ENCODE measurements around the gene LRRC8D. TPM values are rescaled to one million over a fixed set of nuclear protein-coding genes. Genes with fewer than 3 reads are reported as not detected.
A peak's percentile ranks its signal among the peaks of the same experiment; 100 is the strongest.

LRRC8D gene
- total RNA-seq, 5 donors from 2014 or later (not counting 1 experiment from before 2014, with no cell fraction given), result 23.8 to 43.4 (median 33.0) TPM

GRCh38 chr1:89780721-89781120 lies 40.1 kb upstream of the LRRC8D start:
- POLR2A ChIA-PET, result interaction anchor here (0.6 to 0.7 kb wide), 4 partner anchors 16 to 1004 kb away, joined by 3 read pairs; partner anchors contain the start of gene GTF2B (in 1 of the 2)
- no CpG with 5 or more reads among the region's 2 CpGs for WGBS (ENCODE audit: insufficient coverage)
- no peaks in the 10 kb centered on the region for H3K27me3 Mint-ChIP-seq
- Histone ChIP-seq H3K4me1 (ENCODE audit: control insufficient read depth in 1 of 2, extremely low read depth in 1 of 2, insufficient read depth in 2 of 2, low read length in 2 of 2) (peaks cover 12 to 19% of the 10 kb centered on the region in 2 experiments), H3K9me3 (no peaks in the 10 kb centered on the region), H3K36me3 (ENCODE audit: control insufficient read depth in 2 of 2, extremely low read depth in 1 of 2, insufficient read depth in 1 of 2, low read length in 1 of 2) (no peaks in the 10 kb centered on the region), H3K27ac (ENCODE audit: low read length) (no peak overlapping the region), H3K27me3 (replicated peaks in 1 of 2; ENCODE audit: control insufficient read depth in 2 of 2, extremely low read depth in 1 of 2, insufficient read depth in 2 of 2, low read length in 1 of 2) (no peaks in the 10 kb centered on the region), H3K4me3 (ENCODE audit: control insufficient read depth in 1 of 2, extremely low read depth in 1 of 2, low read length in 1 of 2) (no peak overlapping the region)
- peaks cover 28 to 31% (median 29%) of the 10 kb centered on the region in 3 donors for H3K4me1 Mint-ChIP-seq
- H3K4me3 Mint-ChIP-seq, result peak overlapping the region in 1 of 3 donors; percentile 2
- ATAC-seq (replicated peaks in 1 of 4), result peak; percentile 62 to 71 (median 66)
- peak overlapping the region in 1 of 2 donors; percentile 36 for H3K27ac Mint-ChIP-seq
- no peaks in the 10 kb centered on the region for H3K36me3 Mint-ChIP-seq
- H3K9me3 Mint-ChIP-seq, result no peaks in the 10 kb centered on the region
- DNase-seq, result peak in 1 of 35 experiments; percentile 62
- CTCF ChIA-PET, result interaction anchor here (0.6 to 1.7 kb wide), 12 partner anchors 8 to 1096 kb away, joined by 3 to 5 read pairs (median 4); no protein-coding TSS in a partner anchor

DNA sequence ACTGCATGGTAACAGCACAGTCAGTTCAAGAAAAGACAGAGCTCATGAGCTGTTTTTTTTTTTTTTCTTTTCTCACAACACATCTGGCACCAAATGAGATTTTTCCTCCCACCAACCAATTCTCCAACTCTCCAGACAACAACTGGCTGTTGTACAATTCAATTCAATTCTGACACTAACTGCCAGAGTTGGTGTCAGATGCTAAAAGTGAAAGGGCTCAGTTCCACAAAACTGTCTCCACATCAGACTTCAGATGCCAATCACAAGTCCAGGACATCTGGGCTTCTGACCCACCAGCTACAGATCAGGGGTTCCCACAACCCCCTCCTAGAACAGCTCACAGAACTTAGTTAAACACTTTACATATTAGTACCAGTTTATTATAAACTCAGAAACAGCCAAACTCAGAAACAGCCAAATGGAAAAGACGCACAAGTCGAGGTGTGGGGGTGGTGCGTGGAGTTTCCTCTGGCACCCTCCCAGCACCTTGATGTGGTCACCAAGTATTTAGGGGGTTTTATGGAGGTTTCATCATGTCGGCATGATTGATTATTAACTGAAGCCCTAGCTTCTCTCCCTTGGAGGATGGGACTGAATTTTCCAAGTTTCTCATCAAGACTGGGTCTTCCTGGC lies 39.2 kb upstream of the LRRC8D start:
- Histone ChIP-seq H3K27ac (ENCODE audit: low read length) (no peak overlapping the region), H3K4me3 (ENCODE audit: control insufficient read depth in 1 of 2, extremely low read depth in 1 of 2, low read length in 1 of 2) (no peak overlapping the region), H3K36me3 (ENCODE audit: control insufficient read depth in 2 of 2, extremely low read depth in 1 of 2, insufficient read depth in 1 of 2, low read length in 1 of 2) (no peaks in the 10 kb centered on the region), H3K9me3 (no peaks in the 10 kb centered on the region), H3K27me3 (replicated peaks in 1 of 2; ENCODE audit: control insufficient read depth in 2 of 2, extremely low read depth in 1 of 2, insufficient read depth in 2 of 2, low read length in 1 of 2) (no peaks in the 10 kb centered on the region), H3K4me1 (ENCODE audit: control insufficient read depth in 1 of 2, extremely low read depth in 1 of 2, insufficient read depth in 2 of 2, low read length in 2 of 2) (peaks cover 12 to 16% of the 10 kb centered on the region in 2 experiments)
- WGBS (ENCODE audit: insufficient coverage), result no CpG with 5 or more reads among the region's 4 CpGs
- Mint-ChIP-seq H3K9me3 (no peaks in the 10 kb centered on the region), H3K27ac (peak overlapping the region; percentile 7 to 9), H3K36me3 (no peaks in the 10 kb centered on the region), H3K4me3 (peak overlapping the region; percentile 21 to 57 (median 28)), H3K27me3 (no peaks in the 10 kb centered on the region), H3K4me1 (peaks cover 23% of the 10 kb centered on the region in 3 donors)
- ChIA-PET CTCF (interaction anchor here (0.6 to 1.7 kb wide), 11 partner anchors 12 to 298 kb away, joined by 3 to 9 read pairs (median 4); no protein-coding TSS in a partner anchor), POLR2A (interaction anchor here (0.6 to 1.1 kb wide), 2 partner anchors 206 to 1005 kb away, joined by 3 to 4 read pairs; no protein-coding TSS in a partner anchor)
- ATAC-seq (replicated peaks in 1 of 4) (peak; percentile 44 to 90 (median 54)), DNase-seq (peak in 33 of 35 experiments; percentile 32 to 84 (median 70))

DNA sequence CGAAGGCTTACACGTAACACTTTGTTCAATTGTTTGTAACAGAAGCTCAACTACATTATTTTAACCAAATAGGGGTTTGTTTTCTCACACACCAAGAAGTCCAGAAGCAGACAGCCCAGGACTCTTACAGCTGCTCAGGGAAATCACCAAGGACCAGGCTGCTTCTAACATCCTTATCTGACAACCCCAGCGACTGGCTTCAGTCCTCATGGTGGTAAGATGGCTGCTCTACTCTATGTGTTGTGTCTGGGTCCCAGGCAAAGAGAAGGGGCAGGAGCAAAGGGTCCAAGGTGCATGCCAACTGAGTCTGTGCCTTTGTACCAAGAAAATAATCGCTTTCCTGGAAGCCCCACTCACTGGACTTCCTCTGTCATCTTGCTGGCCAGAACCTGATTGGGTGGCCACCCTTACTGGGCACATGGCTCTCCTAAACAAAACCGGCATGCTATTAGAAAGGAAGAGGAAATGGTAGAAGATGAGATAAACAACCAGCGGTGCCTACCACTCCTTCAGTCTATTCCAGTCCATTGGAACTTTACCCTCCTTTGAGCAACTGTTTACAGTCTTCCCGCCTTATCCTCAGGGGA lies 34.1 kb upstream of the LRRC8D start:
- ATAC-seq (replicated peaks in 1 of 4) (no peak), DNase-seq (no peak)
- ChIA-PET POLR2A (no interaction called here), CTCF (interaction anchor here (0.8 to 1.1 kb wide), 4 partner anchors 13 to 207 kb away, joined by 3 read pairs; no protein-coding TSS in a partner anchor)
- no peaks in the 10 kb centered on the region for H3K9me3 Mint-ChIP-seq
- peaks cover 9 to 11% (median 10%) of the 10 kb centered on the region in 3 donors for H3K4me1 Mint-ChIP-seq
- H3K27me3 Mint-ChIP-seq, result no peaks in the 10 kb centered on the region
- peaks cover 6 to 8% of the 10 kb centered on the region in 2 experiments for H3K4me1 ChIP-seq (ENCODE audit: control insufficient read depth in 1 of 2, extremely low read depth in 1 of 2, insufficient read depth in 2 of 2, low read length in 2 of 2)
- no peaks in the 10 kb centered on the region for H3K27me3 ChIP-seq (replicated peaks in 1 of 2; ENCODE audit: control insufficient read depth in 2 of 2, extremely low read depth in 1 of 2, insufficient read depth in 2 of 2, low read length in 1 of 2)
- no peak overlapping the region for H3K27ac ChIP-seq (ENCODE audit: low read length)
- no peaks in the 10 kb centered on the region for H3K36me3 ChIP-seq (ENCODE audit: control insufficient read depth in 2 of 2, extremely low read depth in 1 of 2, insufficient read depth in 1 of 2, low read length in 1 of 2)
- H3K4me3 ChIP-seq (ENCODE audit: control insufficient read depth in 1 of 2, extremely low read depth in 1 of 2, low read length in 1 of 2), result no peak overlapping the region
- H3K27ac Mint-ChIP-seq, result no peak overlapping the region
- H3K9me3 ChIP-seq, result no peaks in the 10 kb centered on the region
- 56% methylated on average over 3 of the region's 7 CpGs for WGBS (ENCODE audit: insufficient coverage)
- H3K4me3 Mint-ChIP-seq, result no peak overlapping the region
- no peaks in the 10 kb centered on the region for H3K36me3 Mint-ChIP-seq

DNA sequence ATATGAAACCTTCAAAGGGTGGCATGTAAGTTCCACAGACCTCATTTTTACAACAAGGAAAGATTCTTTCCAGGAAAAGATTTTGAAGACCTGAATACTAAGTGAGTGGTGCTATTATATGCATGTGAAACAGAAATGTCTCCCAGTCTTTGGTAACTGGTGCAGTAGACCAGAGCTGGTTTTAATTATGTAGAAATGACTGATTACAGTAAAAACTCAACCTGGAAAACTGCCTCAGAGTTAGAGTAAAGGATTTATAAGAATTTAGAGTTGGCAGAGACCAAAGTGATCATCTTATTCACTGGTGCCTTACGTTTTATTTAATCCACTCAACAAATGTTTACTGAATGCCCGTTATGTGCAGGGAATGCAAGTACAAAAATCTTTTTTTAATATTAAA lies 30.2 kb upstream of the LRRC8D start:
- Histone ChIP-seq H3K27me3 (replicated peaks in 1 of 2; ENCODE audit: control insufficient read depth in 2 of 2, extremely low read depth in 1 of 2, insufficient read depth in 2 of 2, low read length in 1 of 2) (peaks cover 0 to 3% of the 10 kb centered on the region in 2 experiments), H3K36me3 (ENCODE audit: control insufficient read depth in 2 of 2, extremely low read depth in 1 of 2, insufficient read depth in 1 of 2, low read length in 1 of 2) (no peaks in the 10 kb centered on the region), H3K4me1 (ENCODE audit: control insufficient read depth in 1 of 2, extremely low read depth in 1 of 2, insufficient read depth in 2 of 2, low read length in 2 of 2) (no peaks in the 10 kb centered on the region), H3K27ac (ENCODE audit: low read length) (no peak overlapping the region), H3K9me3 (no peaks in the 10 kb centered on the region), H3K4me3 (ENCODE audit: control insufficient read depth in 1 of 2, extremely low read depth in 1 of 2, low read length in 1 of 2) (no peak overlapping the region)
- no peak for DNase-seq
- ChIA-PET CTCF (no interaction called here), POLR2A (no interaction called here)
- H3K4me1 Mint-ChIP-seq, result no peaks in the 10 kb centered on the region
- H3K27me3 Mint-ChIP-seq, result no peaks in the 10 kb centered on the region
- no peaks in the 10 kb centered on the region for H3K9me3 Mint-ChIP-seq
- H3K36me3 Mint-ChIP-seq, result no peaks in the 10 kb centered on the region
- ATAC-seq (replicated peaks in 1 of 4), result no peak
- no peak overlapping the region for H3K27ac Mint-ChIP-seq
- WGBS (ENCODE audit: insufficient coverage), result no CpG with 5 or more reads among the region's 2 CpGs
- no peak overlapping the region for H3K4me3 Mint-ChIP-seq

- no peak overlapping the region for H3K27ac ChIP-seq (ENCODE audit: low read length)
- H3K9me3 ChIP-seq, result no peaks in the 10 kb centered on the region
- no peaks in the 10 kb centered on the region for H3K36me3 ChIP-seq (ENCODE audit: control insufficient read depth in 2 of 2, extremely low read depth in 1 of 2, insufficient read depth in 1 of 2, low read length in 1 of 2)
- no peaks in the 10 kb centered on the region for H3K4me1 ChIP-seq (ENCODE audit: control insufficient read depth in 1 of 2, extremely low read depth in 1 of 2, insufficient read depth in 2 of 2, low read length in 2 of 2)
- WGBS (ENCODE audit: insufficient coverage), result no CpG with 5 or more reads among the region's 3 CpGs
- H3K27me3 Mint-ChIP-seq, result no peaks in the 10 kb centered on the region
- no peak for ATAC-seq (replicated peaks in 1 of 4)
- H3K27me3 ChIP-seq (replicated peaks in 1 of 2; ENCODE audit: control insufficient read depth in 2 of 2, extremely low read depth in 1 of 2, insufficient read depth in 2 of 2, low read length in 1 of 2), result peaks cover 0 to 3% of the 10 kb centered on the region in 2 experiments
- H3K4me1 Mint-ChIP-seq, result no peaks in the 10 kb centered on the region
- ChIA-PET CTCF (no interaction called here), POLR2A (no interaction called here)
- no peaks in the 10 kb centered on the region for H3K9me3 Mint-ChIP-seq
- no peak overlapping the region for H3K4me3 ChIP-seq (ENCODE audit: control insufficient read depth in 1 of 2, extremely low read depth in 1 of 2, low read length in 1 of 2)
- H3K4me3 Mint-ChIP-seq, result no peak overlapping the region
- no peak for DNase-seq
- no peak overlapping the region for H3K27ac Mint-ChIP-seq
- no peaks in the 10 kb centered on the region for H3K36me3 Mint-ChIP-seq
Observed at GRCh38 chr1:89791064-89791726, 29.6 kb upstream of the LRRC8D start.

DNA sequence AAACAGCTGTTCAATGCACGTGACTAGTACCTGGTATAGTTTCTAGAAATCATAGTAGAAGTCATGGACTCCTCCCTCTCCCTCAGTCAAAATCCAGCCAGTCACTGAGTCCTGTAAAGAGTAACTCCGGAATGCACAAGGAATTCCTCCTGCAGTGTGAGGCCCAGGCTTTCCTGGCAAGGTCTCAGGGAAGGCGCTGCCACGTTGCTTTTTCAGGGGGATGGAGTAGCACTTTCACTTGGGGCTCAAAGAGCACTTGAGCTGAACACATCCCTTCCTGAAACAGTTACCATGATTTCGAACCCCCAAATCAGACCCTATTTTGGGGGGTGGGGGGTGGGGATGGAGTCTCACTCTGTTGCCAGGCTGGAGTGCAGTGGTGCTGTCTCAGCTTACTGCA lies 26.4 kb upstream of the LRRC8D start:
- no peaks in the 10 kb centered on the region for H3K4me1 Mint-ChIP-seq
- no peak overlapping the region for H3K4me3 Mint-ChIP-seq
- H3K4me1 ChIP-seq (ENCODE audit: control insufficient read depth in 1 of 2, extremely low read depth in 1 of 2, insufficient read depth in 2 of 2, low read length in 2 of 2), result no peaks in the 10 kb centered on the region
- ChIA-PET POLR2A (no interaction called here), CTCF (interaction anchor here in 1 of 2 donors (0.5 to 0.6 kb wide), 2 partner anchors 13 to 210 kb away, joined by 3 read pairs; no protein-coding TSS in a partner anchor)
- no peaks in the 10 kb centered on the region for H3K9me3 Mint-ChIP-seq
- H3K27me3 ChIP-seq (replicated peaks in 1 of 2; ENCODE audit: control insufficient read depth in 2 of 2, extremely low read depth in 1 of 2, insufficient read depth in 2 of 2, low read length in 1 of 2), result peaks cover 0 to 3% of the 10 kb centered on the region in 2 experiments
- H3K9me3 ChIP-seq, result no peaks in the 10 kb centered on the region
- ATAC-seq (replicated peaks in 1 of 4) (no peak), DNase-seq (no peak)
- H3K36me3 Mint-ChIP-seq, result no peaks in the 10 kb centered on the region
- no peak overlapping the region for H3K27ac Mint-ChIP-seq
- 60% methylated on average over 1 of the region's 5 CpGs for WGBS (ENCODE audit: insufficient coverage)
- no peaks in the 10 kb centered on the region for H3K36me3 ChIP-seq (ENCODE audit: control insufficient read depth in 2 of 2, extremely low read depth in 1 of 2, insufficient read depth in 1 of 2, low read length in 1 of 2)
- H3K27me3 Mint-ChIP-seq, result no peaks in the 10 kb centered on the region
- H3K4me3 ChIP-seq (ENCODE audit: control insufficient read depth in 1 of 2, extremely low read depth in 1 of 2, low read length in 1 of 2), result no peak overlapping the region
- H3K27ac ChIP-seq (ENCODE audit: low read length), result no peak overlapping the region
